Thyroid gland (tissue), 4 donors: ENCODE results near the gene FGL2.

ENCODE experiments used
- CTCF ChIP-seq, 6 experiments: fragments of 200-600 bp in 3 of 6; fragments of 450-650 bp in 3 of 6; sonication (generic) in 3 of 6; IDR thresholded peaks; one replicate each; pipeline ENCODE4 v1.5.1; 2016 to 2019; ENCODE audit warnings: antibody characterized with exemption in 6 of 6, mild to moderate bottlenecking in 2 of 6, inconsistent platforms in 1 of 6, moderate library complexity in 1 of 6
- POLR2A ChIP-seq, 2 donors: fragments of 450-650 bp; IDR thresholded peaks; one replicate each; pipeline ENCODE4 v1.6.1; 2017; ENCODE audit warnings: antibody characterized with exemption in 2 of 2, mild to moderate bottlenecking in 2 of 2, moderate library complexity in 1 of 2

- TF ChIP-seq CTCF (IDR thresholded peaks at IDR 0.05), result no peak
- TF ChIP-seq POLR2A (IDR thresholded peaks at IDR 0.05), result no peak
These were observed 35.7 kb upstream of the FGL2 start for GRCh38 chr7:77235276-77235675.
